GM23338 (cell line): ENCODE results near the gene SYNPO. TPM values are rescaled to one million over a fixed set of nuclear protein-coding genes. Genes with fewer than 3 reads are reported as not detected.

Source experiments
- ATAC-seq: fragments of 200-7000 bp; cut with Tn5 transposase; 3 replicates; pipeline ENCODE4 v1.9.1; 2020
- DNase-seq: peaks from one replicate; pipeline ENCODE4 v3.0.0-alpha.2; 2015; ENCODE audit warnings: low spot score
- H2AFZ ChIP-seq: fragments of 200-600 bp; sonication (generic); 2 replicates; pipeline ENCODE4 v1.8.0; 2016; ENCODE audit warnings: antibody characterized with exemption, mild to moderate bottlenecking, moderate library complexity
- H3F3A ChIP-seq: fragments of 200-600 bp; sonication (generic); replicated peaks from 2 replicates; pipeline ENCODE4 v1.8.0; 2017; ENCODE audit warnings: antibody characterized with exemption, mixed run types, low read depth
- H3K27ac ChIP-seq: fragments of 200-600 bp; sonication (generic); 2 replicates; pipeline ENCODE4 v1.6.1; 2016; ENCODE audit warnings: low read depth
- H3K27me3 ChIP-seq: fragments of 200-600 bp; sonication (generic); 2 replicates; pipeline ENCODE4 v1.8.0; 2016; ENCODE audit warnings: mild to moderate bottlenecking, mixed run types, moderate library complexity; ENCODE audit not compliant: insufficient read depth
- H3K36me3 ChIP-seq: fragments of 200-600 bp; sonication (generic); 2 replicates; pipeline ENCODE4 v1.8.0; 2016; ENCODE audit warnings: mild to moderate bottlenecking; ENCODE audit not compliant: insufficient read depth
- H3K4me1 ChIP-seq: fragments of 200-600 bp; sonication (generic); 2 replicates; pipeline ENCODE4 v1.8.0; 2016; ENCODE audit warnings: mild to moderate bottlenecking, moderate library complexity; ENCODE audit not compliant: insufficient read depth
- H3K4me2 ChIP-seq: fragments of 200-600 bp; sonication (generic); 2 replicates; pipeline ENCODE4 v1.7.1; 2017; ENCODE audit warnings: mixed run types
- H3K4me3 ChIP-seq: fragments of 200-600 bp; sonication (generic); 2 replicates; pipeline ENCODE4 v1.6.1; 2016; ENCODE audit warnings: mixed run types
- H3K79me2 ChIP-seq: fragments of 200-600 bp; sonication (generic); replicated peaks from 2 replicates; pipeline ENCODE4 v1.8.0; 2017; ENCODE audit warnings: mild to moderate bottlenecking; ENCODE audit not compliant: insufficient read depth
- H3K9me2 ChIP-seq: fragments of 200-600 bp; sonication (generic); 2 replicates; pipeline ENCODE4 v1.8.0; 2017; ENCODE audit not compliant: insufficient read depth
- H4K20me1 ChIP-seq: fragments of 200-600 bp; sonication (generic); replicated peaks from 2 replicates; pipeline ENCODE4 v1.8.0; 2017; ENCODE audit warnings: mild to moderate bottlenecking; ENCODE audit not compliant: insufficient read depth
- H3K27ac Mint-ChIP-seq: 2 replicates; pipeline ENCODE4 v1.8.0; 2020; ENCODE audit warnings: inconsistent platforms, mild to moderate bottlenecking, moderate library complexity, mixed read lengths
- H3K27me3 Mint-ChIP-seq: 3 replicates; pipeline ENCODE4 v1.8.0; 2022; ENCODE audit warnings: low read depth, mild to moderate bottlenecking, moderate library complexity, mixed read lengths, inconsistent platforms; ENCODE audit not compliant: insufficient read depth, poor library complexity
- H3K36me3 Mint-ChIP-seq: 3 replicates; pipeline ENCODE4 v1.8.0; 2021; ENCODE audit warnings: low read depth, mild to moderate bottlenecking, inconsistent platforms, moderate library complexity, mixed read lengths
- H3K4me1 Mint-ChIP-seq: 3 replicates; pipeline ENCODE4 v1.8.0; 2020; ENCODE audit warnings: mild to moderate bottlenecking, inconsistent platforms, mixed read lengths
- H3K4me3 Mint-ChIP-seq: 3 replicates; pipeline ENCODE4 v1.8.0; 2021; ENCODE audit warnings: moderate library complexity, mild to moderate bottlenecking, inconsistent platforms, mixed read lengths
- H3K9me3 Mint-ChIP-seq: 3 replicates; pipeline ENCODE4 v1.8.0; 2020; ENCODE audit warnings: moderate library complexity, mild to moderate bottlenecking, inconsistent platforms, mixed read lengths
- CREB1 ChIP-seq: fragments of 250-450 bp; sonication (Bioruptor Pico); IDR thresholded peaks from 2 replicates; pipeline ENCODE4 v1.5.0; 2020; ENCODE audit warnings: low read depth, mild to moderate bottlenecking, moderate library complexity
- CTCF ChIP-seq, 2 experiments: fragments of 200-600 bp in 1 of 2; sonication (generic) in 1 of 2; conservative IDR thresholded peaks; 2 replicates each; pipeline versions ENCODE4 v1.5.1 to v1.6.1; 2016 to 2017; ENCODE audit warnings: antibody characterized with exemption in 2 of 2, low read depth in 2 of 2, mild to moderate bottlenecking in 2 of 2, moderate library complexity in 1 of 2
- EZH2 ChIP-seq: fragments of 200-600 bp; sonication (generic); IDR thresholded peaks from one replicate; pipeline ENCODE4 v1.8.0; 2017; ENCODE audit warnings: antibody characterized with exemption, mild to moderate bottlenecking, low read depth; ENCODE audit not compliant: unreplicated experiment
- EZH2phosphoT487 ChIP-seq: fragments of 200-600 bp; sonication (generic); IDR thresholded peaks from one replicate; pipeline ENCODE4 v1.8.1; 2018; ENCODE audit warnings: antibody characterized with exemption; ENCODE audit not compliant: unreplicated experiment
- JUNB ChIP-seq: IDR thresholded peaks from one replicate; pipeline ENCODE4 v1.6.1; 2016; ENCODE audit warnings: antibody characterized with exemption; ENCODE audit not compliant: unreplicated experiment
- NANOG ChIP-seq: IDR thresholded peaks from 2 replicates; pipeline ENCODE4 v1.6.1; 2016; ENCODE audit warnings: antibody characterized with exemption, borderline replicate concordance
- POLR2AphosphoS5 ChIP-seq: IDR thresholded peaks from 2 replicates; pipeline ENCODE4 v1.6.1; 2016; ENCODE audit warnings: antibody characterized with exemption, low read depth
- REST ChIP-seq: IDR thresholded peaks from one replicate; pipeline ENCODE4 v1.6.1; 2018; ENCODE audit warnings: antibody characterized with exemption; ENCODE audit not compliant: unreplicated experiment
- STAT1 ChIP-seq: IDR thresholded peaks from one replicate; pipeline ENCODE4 v1.6.1; 2016; ENCODE audit warnings: antibody characterized with exemption; ENCODE audit not compliant: unreplicated experiment
- ZNF114 ChIP-seq: fragments of 250-450 bp; sonication (Bioruptor Pico); IDR thresholded peaks from 2 replicates; pipeline ENCODE4 v1.5.0; 2020; ENCODE audit warnings: mild to moderate bottlenecking, moderate library complexity
- ZNF331 ChIP-seq: fragments of 250-450 bp; sonication (Bioruptor Pico); IDR thresholded peaks from 2 replicates; pipeline ENCODE4 v1.5.0; 2020; ENCODE audit warnings: low read depth, mild to moderate bottlenecking, moderate library complexity
- polyA plus RNA-seq: library from polyadenylated mRNA; unstranded; fragments of >200 nt; fragmentation: Nextera tagmentation; extraction: Ambion mirVana; gene quantifications from 2 replicates; pipeline ENCODE4 v1.2.1, GENCODE V29; 2016
- total RNA-seq: library from RNA; depleted of rRNA; stranded (reverse); fragments of >200 nt; shearing (Covaris generic); gene quantifications from 2 replicates; pipeline ENCODE4 v1.2.3, GENCODE V29; 2014
- TF ChIP-seq, protein P1 (sequence below): fragments of 250-450 bp; sonication (Bioruptor Pico); IDR thresholded peaks from 2 replicates; pipeline ENCODE4 v1.5.0; 2020; ENCODE audit warnings: mild to moderate bottlenecking, moderate library complexity
- TF ChIP-seq, protein P2 (sequence below): IDR thresholded peaks from 2 replicates; pipeline ENCODE4 v1.6.1; 2016; ENCODE audit warnings: antibody characterized with exemption

Gene SYNPO
- total and polyA plus RNA-seq, 2 experiments from 2014 or later = 0.16 to 1.3 TPM

- Histone ChIP-seq H3K4me2 (no peak overlapping the region), H3K79me2 (no peaks in the 10 kb centered on the region), H3K36me3 (no peaks in the 10 kb centered on the region), H3K4me3 (no peak overlapping the region), H3K27me3 (peaks cover 2% of the 10 kb centered on the region; the same call in 1 of the 2 replicates), H3K4me1 (no peaks in the 10 kb centered on the region), H3K9me2 (no peaks in the 10 kb centered on the region), H3F3A (no peaks in the 10 kb centered on the region), H2AFZ (no peak overlapping the region), H4K20me1 (no peaks in the 10 kb centered on the region), H3K27ac (no peak overlapping the region)
- Mint-ChIP-seq H3K4me3 (no peak overlapping the region), H3K27ac (no peak overlapping the region; the same call in 1 of the 2 replicates), H3K36me3 (no peaks in the 10 kb centered on the region; the same call in 2 of the 3 replicates), H3K27me3 (peaks cover 11% of the 10 kb centered on the region), H3K4me1 (no peaks in the 10 kb centered on the region; the same call in 2 of the 3 replicates), H3K9me3 (no peaks in the 10 kb centered on the region)
- ATAC-seq (no peak), DNase-seq (no peak)
- TF ChIP-seq, protein P1, sequence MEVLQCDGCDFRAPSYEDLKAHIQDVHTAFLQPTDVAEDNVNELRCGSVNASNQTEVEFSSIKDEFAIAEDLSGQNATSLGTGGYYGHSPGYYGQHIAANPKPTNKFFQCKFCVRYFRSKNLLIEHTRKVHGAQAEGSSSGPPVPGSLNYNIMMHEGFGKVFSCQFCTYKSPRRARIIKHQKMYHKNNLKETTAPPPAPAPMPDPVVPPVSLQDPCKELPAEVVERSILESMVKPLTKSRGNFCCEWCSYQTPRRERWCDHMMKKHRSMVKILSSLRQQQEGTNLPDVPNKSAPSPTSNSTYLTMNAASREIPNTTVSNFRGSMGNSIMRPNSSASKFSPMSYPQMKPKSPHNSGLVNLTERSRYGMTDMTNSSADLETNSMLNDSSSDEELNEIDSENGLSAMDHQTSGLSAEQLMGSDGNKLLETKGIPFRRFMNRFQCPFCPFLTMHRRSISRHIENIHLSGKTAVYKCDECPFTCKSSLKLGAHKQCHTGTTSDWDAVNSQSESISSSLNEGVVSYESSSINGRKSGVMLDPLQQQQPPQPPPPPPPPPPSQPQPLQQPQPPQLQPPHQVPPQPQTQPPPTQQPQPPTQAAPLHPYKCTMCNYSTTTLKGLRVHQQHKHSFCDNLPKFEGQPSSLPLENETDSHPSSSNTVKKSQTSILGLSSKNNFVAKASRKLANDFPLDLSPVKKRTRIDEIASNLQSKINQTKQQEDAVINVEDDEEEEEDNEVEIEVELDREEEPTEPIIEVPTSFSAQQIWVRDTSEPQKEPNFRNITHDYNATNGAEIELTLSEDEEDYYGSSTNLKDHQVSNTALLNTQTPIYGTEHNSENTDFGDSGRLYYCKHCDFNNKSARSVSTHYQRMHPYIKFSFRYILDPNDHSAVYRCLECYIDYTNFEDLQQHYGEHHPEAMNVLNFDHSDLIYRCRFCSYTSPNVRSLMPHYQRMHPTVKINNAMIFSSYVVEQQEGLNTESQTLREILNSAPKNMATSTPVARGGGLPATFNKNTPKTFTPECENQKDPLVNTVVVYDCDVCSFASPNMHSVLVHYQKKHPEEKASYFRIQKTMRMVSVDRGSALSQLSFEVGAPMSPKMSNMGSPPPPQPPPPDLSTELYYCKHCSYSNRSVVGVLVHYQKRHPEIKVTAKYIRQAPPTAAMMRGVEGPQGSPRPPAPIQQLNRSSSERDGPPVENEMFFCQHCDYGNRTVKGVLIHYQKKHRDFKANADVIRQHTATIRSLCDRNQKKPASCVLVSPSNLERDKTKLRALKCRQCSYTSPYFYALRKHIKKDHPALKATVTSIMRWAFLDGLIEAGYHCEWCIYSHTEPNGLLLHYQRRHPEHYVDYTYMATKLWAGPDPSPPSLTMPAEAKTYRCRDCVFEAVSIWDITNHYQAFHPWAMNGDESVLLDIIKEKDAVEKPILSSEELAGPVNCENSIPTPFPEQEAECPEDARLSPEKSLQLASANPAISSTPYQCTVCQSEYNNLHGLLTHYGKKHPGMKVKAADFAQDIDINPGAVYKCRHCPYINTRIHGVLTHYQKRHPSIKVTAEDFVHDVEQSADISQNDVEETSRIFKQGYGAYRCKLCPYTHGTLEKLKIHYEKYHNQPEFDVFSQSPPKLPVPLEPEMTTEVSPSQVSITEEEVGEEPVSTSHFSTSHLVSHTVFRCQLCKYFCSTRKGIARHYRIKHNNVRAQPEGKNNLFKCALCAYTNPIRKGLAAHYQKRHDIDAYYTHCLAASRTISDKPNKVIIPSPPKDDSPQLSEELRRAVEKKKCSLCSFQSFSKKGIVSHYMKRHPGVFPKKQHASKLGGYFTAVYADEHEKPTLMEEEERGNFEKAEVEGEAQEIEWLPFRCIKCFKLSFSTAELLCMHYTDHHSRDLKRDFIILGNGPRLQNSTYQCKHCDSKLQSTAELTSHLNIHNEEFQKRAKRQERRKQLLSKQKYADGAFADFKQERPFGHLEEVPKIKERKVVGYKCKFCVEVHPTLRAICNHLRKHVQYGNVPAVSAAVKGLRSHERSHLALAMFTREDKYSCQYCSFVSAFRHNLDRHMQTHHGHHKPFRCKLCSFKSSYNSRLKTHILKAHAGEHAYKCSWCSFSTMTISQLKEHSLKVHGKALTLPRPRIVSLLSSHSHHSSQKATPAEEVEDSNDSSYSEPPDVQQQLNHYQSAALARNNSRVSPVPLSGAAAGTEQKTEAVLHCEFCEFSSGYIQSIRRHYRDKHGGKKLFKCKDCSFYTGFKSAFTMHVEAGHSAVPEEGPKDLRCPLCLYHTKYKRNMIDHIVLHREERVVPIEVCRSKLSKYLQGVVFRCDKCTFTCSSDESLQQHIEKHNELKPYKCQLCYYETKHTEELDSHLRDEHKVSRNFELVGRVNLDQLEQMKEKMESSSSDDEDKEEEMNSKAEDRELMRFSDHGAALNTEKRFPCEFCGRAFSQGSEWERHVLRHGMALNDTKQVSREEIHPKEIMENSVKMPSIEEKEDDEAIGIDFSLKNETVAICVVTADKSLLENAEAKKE = no peak
- TF ChIP-seq EZH2 = no peak
- no peak for TF ChIP-seq REST
- no peak for TF ChIP-seq NANOG
- TF ChIP-seq ZNF114 (CRISPR knock-in tag) = no peak
- TF ChIP-seq EZH2phosphoT487 = no peak
- TF ChIP-seq ZNF331 = no peak
- no peak for TF ChIP-seq JUNB
- TF ChIP-seq POLR2AphosphoS5 = no peak
- TF ChIP-seq, protein P2, sequence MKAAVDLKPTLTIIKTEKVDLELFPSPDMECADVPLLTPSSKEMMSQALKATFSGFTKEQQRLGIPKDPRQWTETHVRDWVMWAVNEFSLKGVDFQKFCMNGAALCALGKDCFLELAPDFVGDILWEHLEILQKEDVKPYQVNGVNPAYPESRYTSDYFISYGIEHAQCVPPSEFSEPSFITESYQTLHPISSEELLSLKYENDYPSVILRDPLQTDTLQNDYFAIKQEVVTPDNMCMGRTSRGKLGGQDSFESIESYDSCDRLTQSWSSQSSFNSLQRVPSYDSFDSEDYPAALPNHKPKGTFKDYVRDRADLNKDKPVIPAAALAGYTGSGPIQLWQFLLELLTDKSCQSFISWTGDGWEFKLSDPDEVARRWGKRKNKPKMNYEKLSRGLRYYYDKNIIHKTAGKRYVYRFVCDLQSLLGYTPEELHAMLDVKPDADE = no peak
- no peak for TF ChIP-seq STAT1
- TF ChIP-seq CTCF (conservative IDR thresholded peaks at IDR 0.05; ENCODE audit: low read depth in 2 of 2) = no peak
- TF ChIP-seq CREB1 = no peak
Observed at GRCh38 chr5:150630461-150631325, 9.8 kb upstream of the SYNPO start.
